GM19324 (cell line): Measurements from ENCODE around the gene C14orf132.

Source experiments
- ATAC-seq: cut with Tn5 transposase; IDR thresholded peaks from one replicate; pipeline ENCODE4 v1.9.1; 2021; ENCODE audit warnings: mild to moderate bottlenecking, moderate library complexity; ENCODE audit not compliant: unreplicated experiment, low FRiP score

The C14orf132 gene

GRCh38 chr14:96139879-96140278, 100.7 kb downstream of the C14orf132 start:
- no peak for ATAC-seq

GRCh38 chr14:96140952-96141351, 101.8 kb downstream of the C14orf132 start:
- ATAC-seq: no peak
